ENCODE results near the gene PLCZ1.
"Not testable (repeated sequence)": the region's sequence is repeated elsewhere in the genome, so short reads cannot be mapped to it uniquely, and the experiment has no call there.

The PLCZ1 gene

GRCh38 chr12:18703911-18704310 is 33.9 kb downstream of the PLCZ1 start:
- H3K27ac ChIP-seq (ENCODE audit: low read depth, low read length): no peak overlapping the region
- no peaks in the 10 kb centered on the region for H3K27me3 ChIP-seq (ENCODE audit: insufficient read depth, low read length)
- peaks cover 10% of the 10 kb centered on the region for H3K4me1 ChIP-seq (ENCODE audit: control insufficient read depth, insufficient read depth, low read length, unreplicated experiment)
- H3K4me3 ChIP-seq (ENCODE audit: low read depth, low read length): no peak overlapping the region
- no peaks in the 10 kb centered on the region for H3K79me2 ChIP-seq (ENCODE audit: control insufficient read depth, insufficient read depth, low read length, unreplicated experiment)
- no peak overlapping the region for H2AFZ ChIP-seq (ENCODE audit: low read length, unreplicated experiment)
- no peaks in the 10 kb centered on the region for H3K36me3 ChIP-seq (ENCODE audit: insufficient read depth, low read length)

GRCh38 chr12:18703321-18703720 is 34.5 kb downstream of the PLCZ1 start:
- Histone ChIP-seq H3K36me3 (ENCODE audit: insufficient read depth, low read length) (no peaks in the 10 kb centered on the region), H3K27me3 (ENCODE audit: insufficient read depth, low read length) (no peaks in the 10 kb centered on the region), H3K79me2 (ENCODE audit: control insufficient read depth, insufficient read depth, low read length, unreplicated experiment) (no peaks in the 10 kb centered on the region), H3K27ac (ENCODE audit: low read depth, low read length) (no peak overlapping the region), H3K4me1 (ENCODE audit: control insufficient read depth, insufficient read depth, low read length, unreplicated experiment) (peaks cover 10% of the 10 kb centered on the region), H3K4me3 (ENCODE audit: low read depth, low read length) (no peak overlapping the region), H2AFZ (ENCODE audit: low read length, unreplicated experiment) (no peak overlapping the region)

- Histone ChIP-seq H2AFZ (ENCODE audit: low read length, unreplicated experiment) (no peak overlapping the region), H3K4me1 (ENCODE audit: control insufficient read depth, insufficient read depth, low read length, unreplicated experiment) (peaks cover 20% of the 10 kb centered on the region), H3K79me2 (ENCODE audit: control insufficient read depth, insufficient read depth, low read length, unreplicated experiment) (no peaks in the 10 kb centered on the region), H3K27ac (ENCODE audit: low read depth, low read length) (peak overlapping the region; percentile 54), H3K27me3 (ENCODE audit: insufficient read depth, low read length) (no peaks in the 10 kb centered on the region), H3K4me3 (ENCODE audit: low read depth, low read length) (no peak overlapping the region), H3K36me3 (ENCODE audit: insufficient read depth, low read length) (no peaks in the 10 kb centered on the region)
Observed at GRCh38 chr12:18700271-18700670, 37.5 kb downstream of the PLCZ1 start.

- H3K4me1 ChIP-seq (ENCODE audit: control insufficient read depth, insufficient read depth, low read length, unreplicated experiment): peaks cover 20% of the 10 kb centered on the region
- H3K27me3 ChIP-seq (ENCODE audit: insufficient read depth, low read length): no peaks in the 10 kb centered on the region
- H3K36me3 ChIP-seq (ENCODE audit: insufficient read depth, low read length): no peaks in the 10 kb centered on the region
- no peak overlapping the region for H3K4me3 ChIP-seq (ENCODE audit: low read depth, low read length)
- peak overlapping the region; percentile 10 for H2AFZ ChIP-seq (ENCODE audit: low read length, unreplicated experiment)
- no peaks in the 10 kb centered on the region for H3K79me2 ChIP-seq (ENCODE audit: control insufficient read depth, insufficient read depth, low read length, unreplicated experiment)
- H3K27ac ChIP-seq (ENCODE audit: low read depth, low read length): peak overlapping the region; percentile 17; the same call in 1 of the 2 replicates
Observed at GRCh38 chr12:18696971-18697602, 40.7 kb downstream of the PLCZ1 start.

- H3K27me3 ChIP-seq (ENCODE audit: insufficient read depth, low read length); H2AFZ ChIP-seq (ENCODE audit: low read length, unreplicated experiment); H3K36me3 ChIP-seq (ENCODE audit: insufficient read depth, low read length); H3K79me2 ChIP-seq (ENCODE audit: control insufficient read depth, insufficient read depth, low read length, unreplicated experiment); H3K4me3 ChIP-seq (ENCODE audit: low read depth, low read length); H3K27ac ChIP-seq (ENCODE audit: low read depth, low read length): not testable (repeated sequence)
- H3K4me1 ChIP-seq (ENCODE audit: control insufficient read depth, insufficient read depth, low read length, unreplicated experiment): peaks cover 25% of the 10 kb centered on the region
Observed at GRCh38 chr12:18693986-18694385, 43.8 kb downstream of the PLCZ1 start.

- Histone ChIP-seq H2AFZ (ENCODE audit: low read length, unreplicated experiment) (peak overlapping the region; percentile 29), H3K4me3 (ENCODE audit: low read depth, low read length) (no peak overlapping the region), H3K79me2 (ENCODE audit: control insufficient read depth, insufficient read depth, low read length, unreplicated experiment) (no peaks in the 10 kb centered on the region), H3K4me1 (ENCODE audit: control insufficient read depth, insufficient read depth, low read length, unreplicated experiment) (peaks cover 15% of the 10 kb centered on the region), H3K27ac (ENCODE audit: low read depth, low read length) (peak overlapping the region; percentile 69), H3K36me3 (ENCODE audit: insufficient read depth, low read length) (no peaks in the 10 kb centered on the region), H3K27me3 (ENCODE audit: insufficient read depth, low read length) (no peaks in the 10 kb centered on the region)
Observed at GRCh38 chr12:18690653-18691052, 47.2 kb downstream of the PLCZ1 start.

GRCh38 chr12:18689771-18690170 is 48.0 kb downstream of the PLCZ1 start:
- no peaks in the 10 kb centered on the region for H3K27me3 ChIP-seq (ENCODE audit: insufficient read depth, low read length)
- no peaks in the 10 kb centered on the region for H3K36me3 ChIP-seq (ENCODE audit: insufficient read depth, low read length)

GRCh38 chr12:18684430-18684829 is 53.4 kb downstream of the PLCZ1 start:
- Histone ChIP-seq H3K36me3 (ENCODE audit: insufficient read depth, low read length) (no peaks in the 10 kb centered on the region), H3K79me2 (ENCODE audit: control insufficient read depth, insufficient read depth, low read length, unreplicated experiment) (no peaks in the 10 kb centered on the region), H3K27ac (ENCODE audit: low read depth, low read length) (peak overlapping the region; percentile 77), H3K4me3 (ENCODE audit: low read depth, low read length) (no peak overlapping the region), H3K27me3 (ENCODE audit: insufficient read depth, low read length) (no peaks in the 10 kb centered on the region), H3K4me1 (ENCODE audit: control insufficient read depth, insufficient read depth, low read length, unreplicated experiment) (peaks cover 11% of the 10 kb centered on the region), H2AFZ (ENCODE audit: low read length, unreplicated experiment) (no peak overlapping the region)

More at GRCh38 chr12:18689771-18690170, 48.0 kb downstream of the PLCZ1 start:
- no peaks in the 10 kb centered on the region for H3K79me2 ChIP-seq (ENCODE audit: control insufficient read depth, insufficient read depth, low read length, unreplicated experiment)
- peak overlapping the region; percentile 69; the same call in 1 of the 2 replicates for H3K27ac ChIP-seq (ENCODE audit: low read depth, low read length)
- peaks cover 15% of the 10 kb centered on the region for H3K4me1 ChIP-seq (ENCODE audit: control insufficient read depth, insufficient read depth, low read length, unreplicated experiment)
- no peak overlapping the region for H2AFZ ChIP-seq (ENCODE audit: low read length, unreplicated experiment)
- no peak overlapping the region for H3K4me3 ChIP-seq (ENCODE audit: low read depth, low read length)

GRCh38 chr12:18683327-18684013 is 54.3 kb downstream of the PLCZ1 start:
- Histone ChIP-seq H3K4me1 (ENCODE audit: control insufficient read depth, insufficient read depth, low read length, unreplicated experiment) (peaks cover 11% of the 10 kb centered on the region), H3K36me3 (ENCODE audit: insufficient read depth, low read length) (no peaks in the 10 kb centered on the region), H3K27me3 (ENCODE audit: insufficient read depth, low read length) (no peaks in the 10 kb centered on the region), H2AFZ (ENCODE audit: low read length, unreplicated experiment) (no peak overlapping the region), H3K79me2 (ENCODE audit: control insufficient read depth, insufficient read depth, low read length, unreplicated experiment) (no peaks in the 10 kb centered on the region), H3K4me3 (ENCODE audit: low read depth, low read length) (no peak overlapping the region), H3K27ac (ENCODE audit: low read depth, low read length) (peak overlapping the region; percentile 77)

GRCh38 chr12:18681818-18682217 is 56.0 kb downstream of the PLCZ1 start:
- no peak overlapping the region for H2AFZ ChIP-seq (ENCODE audit: low read length, unreplicated experiment)
- H3K79me2 ChIP-seq (ENCODE audit: control insufficient read depth, insufficient read depth, low read length, unreplicated experiment): no peaks in the 10 kb centered on the region
- peaks cover 11% of the 10 kb centered on the region for H3K4me1 ChIP-seq (ENCODE audit: control insufficient read depth, insufficient read depth, low read length, unreplicated experiment)
- no peak overlapping the region for H3K4me3 ChIP-seq (ENCODE audit: low read depth, low read length)
- no peaks in the 10 kb centered on the region for H3K27me3 ChIP-seq (ENCODE audit: insufficient read depth, low read length)
- H3K27ac ChIP-seq (ENCODE audit: low read depth, low read length): no peak overlapping the region
- H3K36me3 ChIP-seq (ENCODE audit: insufficient read depth, low read length): no peaks in the 10 kb centered on the region

- H3K79me2 ChIP-seq (ENCODE audit: control insufficient read depth, insufficient read depth, low read length, unreplicated experiment): no peaks in the 10 kb centered on the region
- no peaks in the 10 kb centered on the region for H3K36me3 ChIP-seq (ENCODE audit: insufficient read depth, low read length)
- H3K4me3 ChIP-seq (ENCODE audit: low read depth, low read length): no peak overlapping the region
- no peak overlapping the region for H3K27ac ChIP-seq (ENCODE audit: low read depth, low read length)
- no peaks in the 10 kb centered on the region for H3K27me3 ChIP-seq (ENCODE audit: insufficient read depth, low read length)
- H2AFZ ChIP-seq (ENCODE audit: low read length, unreplicated experiment): no peak overlapping the region
- no peaks in the 10 kb centered on the region for H3K4me1 ChIP-seq (ENCODE audit: control insufficient read depth, insufficient read depth, low read length, unreplicated experiment)
Observed at GRCh38 chr12:18676996-18677588, 60.7 kb downstream of the PLCZ1 start.
